GM18511 (cell line): ENCODE measurements around the gene STAT1.

ENCODE experiments used
- ATAC-seq: cut with Tn5 transposase; IDR thresholded peaks from one replicate; pipeline ENCODE4 v1.9.1; 2021; ENCODE audit warnings: mild to moderate bottlenecking, moderate library complexity; ENCODE audit not compliant: unreplicated experiment

Gene STAT1

GRCh38 chr2:190986221-190986953, 27.6 kb downstream of the STAT1 start:
- ATAC-seq, result no peak

- ATAC-seq, result no peak
Measured at GRCh38 chr2:190984595-190984994, 29.4 kb downstream of the STAT1 start.

DNA sequence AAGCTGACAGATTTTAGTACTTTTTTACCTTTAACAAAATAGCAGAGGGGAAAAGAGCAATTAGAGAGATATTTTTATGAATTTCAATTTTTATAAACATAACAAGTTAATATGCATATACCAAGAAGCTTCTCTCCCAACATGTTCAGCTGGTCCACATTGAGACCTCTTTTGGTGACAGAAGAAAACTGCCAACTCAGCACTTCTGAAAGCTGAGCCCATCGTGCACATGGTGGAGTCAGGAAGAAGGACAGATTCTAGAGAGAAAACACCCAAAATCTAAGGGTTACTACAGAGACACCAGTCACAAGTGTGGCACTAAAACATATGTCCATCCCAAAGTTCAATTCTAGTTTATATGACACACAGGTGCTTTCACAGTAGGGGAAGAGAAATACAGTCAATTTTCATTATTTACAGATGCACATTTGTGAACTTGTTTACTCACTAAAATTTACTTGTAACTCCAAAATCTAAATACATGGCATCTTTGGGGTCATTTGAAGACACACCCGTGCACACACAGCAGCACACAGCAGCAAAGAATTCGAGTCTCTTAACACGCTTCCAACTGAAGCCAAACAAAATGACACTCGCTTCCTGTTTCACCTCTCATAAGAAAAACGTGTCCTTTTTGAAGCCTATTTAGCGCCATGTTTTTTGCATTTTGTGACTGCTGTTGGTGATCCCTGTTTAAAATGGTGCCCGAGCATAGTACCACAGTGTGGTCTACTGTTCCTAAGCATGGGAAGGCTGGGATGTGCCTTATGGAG, 31.5 kb downstream of the STAT1 start:
- no peak for ATAC-seq

DNA sequence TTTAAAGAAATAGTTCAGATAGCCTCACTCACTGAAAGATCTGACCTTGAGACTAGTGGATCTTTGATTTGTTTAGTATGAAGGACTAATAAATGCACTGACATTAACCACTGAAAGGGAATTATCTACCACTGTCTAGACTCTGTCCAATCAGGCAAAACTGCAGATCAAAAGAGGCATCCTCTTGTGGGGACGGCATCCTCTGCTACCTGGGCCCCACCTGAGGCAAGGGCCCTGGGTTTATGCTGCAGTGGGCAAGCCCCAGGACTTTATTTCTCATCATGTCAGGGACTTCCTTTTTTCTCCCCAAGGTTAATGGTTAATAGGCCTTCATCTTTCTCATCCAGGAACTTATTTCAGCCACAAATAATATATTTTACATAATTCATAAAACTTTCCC, 32.2 kb downstream of the STAT1 start:
- ATAC-seq, result no peak

- no peak for ATAC-seq
Measured at GRCh38 chr2:190981333-190981732, 32.6 kb downstream of the STAT1 start.

- no peak for ATAC-seq
Measured at GRCh38 chr2:190980630-190981209, 33.3 kb downstream of the STAT1 start.

GRCh38 chr2:190979906-190980629, 33.9 kb downstream of the STAT1 start:
- ATAC-seq, result no peak

DNA sequence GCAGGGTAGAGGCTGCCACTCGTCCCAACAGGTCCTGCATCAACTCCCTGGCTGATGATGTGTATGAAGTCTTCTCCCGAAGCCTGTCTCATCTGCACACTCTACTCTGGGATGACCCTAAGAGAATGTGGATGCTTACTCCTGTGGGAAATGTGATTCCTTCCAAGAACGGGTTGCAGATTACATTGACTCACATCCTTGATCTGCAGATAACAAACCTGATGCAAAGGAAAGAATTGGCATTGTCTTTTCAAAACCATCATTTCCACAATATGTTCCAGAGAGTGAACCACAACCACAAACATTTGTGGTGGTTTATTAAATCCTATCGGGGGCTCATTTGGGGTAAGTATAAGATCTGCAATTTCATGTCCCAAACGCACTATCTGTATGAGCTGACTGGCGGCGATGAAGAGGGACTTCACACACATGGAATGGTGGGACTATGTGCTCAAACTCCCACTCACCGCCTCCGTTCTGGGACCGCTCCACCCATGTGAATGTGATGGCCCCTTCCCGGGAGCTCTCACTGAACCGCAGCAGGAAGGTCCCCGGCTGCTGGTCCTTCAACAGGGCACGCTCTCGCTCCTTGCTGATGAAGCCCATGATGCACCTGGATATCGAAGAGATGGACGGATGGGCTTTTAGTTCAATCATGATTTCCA, 35.5 kb downstream of the STAT1 start:
- ATAC-seq, result no peak

DNA sequence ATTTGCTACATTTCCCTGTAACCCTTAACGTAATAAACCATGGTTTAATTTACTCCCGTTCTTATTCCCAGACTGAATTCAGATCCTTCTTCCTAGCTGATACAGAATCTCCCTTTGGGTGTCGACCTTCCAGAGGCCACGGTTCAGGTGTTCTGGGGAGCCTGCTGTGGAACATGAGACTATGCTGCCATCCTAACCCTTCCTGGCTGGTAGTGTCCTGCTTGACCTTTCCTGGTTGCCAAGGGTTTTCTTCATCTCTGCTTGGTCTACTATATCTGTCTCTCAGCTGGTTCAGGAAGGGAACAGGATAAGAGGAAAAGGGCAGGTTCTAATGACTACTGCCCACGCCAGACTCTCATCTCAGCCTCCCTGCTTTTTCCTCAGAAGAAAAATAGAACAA, 36.5 kb downstream of the STAT1 start:
- ATAC-seq, result no peak

GRCh38 chr2:190976521-190976920, 37.5 kb downstream of the STAT1 start:
- no peak for ATAC-seq

- ATAC-seq, result no peak
Measured at GRCh38 chr2:190974629-190975361, 39.2 kb downstream of the STAT1 start.

DNA sequence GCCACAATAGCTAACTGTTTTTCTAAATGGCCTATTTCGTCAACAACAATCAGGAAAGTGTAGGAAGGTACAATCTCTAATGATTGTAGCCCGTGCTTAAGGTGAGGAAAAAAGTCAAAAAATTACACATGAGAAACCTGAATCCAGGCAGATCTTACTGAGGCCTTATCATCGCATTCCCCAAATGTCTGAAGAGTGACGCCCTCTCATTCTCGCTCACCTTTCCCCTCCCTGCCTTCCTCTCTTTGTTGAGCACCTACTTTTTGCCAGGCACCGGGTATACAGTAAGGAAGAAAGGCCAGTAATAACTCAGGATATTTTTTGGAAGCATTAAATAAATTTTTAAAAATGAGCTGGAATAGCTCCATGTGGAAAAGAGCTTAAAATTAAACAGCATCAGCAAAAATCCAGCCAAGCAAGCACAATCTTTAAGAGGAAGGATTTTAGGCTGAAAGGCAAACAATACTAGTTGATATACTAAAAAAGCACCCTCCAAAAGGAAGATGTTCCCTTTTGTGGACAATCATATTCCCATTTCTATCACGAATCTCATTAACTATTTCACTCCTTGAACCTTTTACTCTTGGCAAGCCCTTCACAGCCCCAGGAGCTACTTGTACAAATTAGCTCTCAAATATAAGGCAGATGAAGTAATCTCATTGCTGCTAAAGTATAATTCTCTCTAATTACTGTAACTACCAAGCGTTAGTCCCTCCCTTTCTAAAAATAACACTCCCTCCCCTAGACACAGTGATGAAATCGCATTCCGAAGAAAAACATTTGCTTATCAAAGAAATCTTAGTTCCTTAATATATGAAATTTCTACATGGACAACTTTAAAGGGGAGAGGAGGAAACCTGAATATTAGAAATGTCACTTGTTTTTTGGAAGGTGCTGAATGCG, 40.0 kb downstream of the STAT1 start:
- no peak for ATAC-seq

GRCh38 chr2:190973262-190973661, 40.7 kb downstream of the STAT1 start:
- no peak for ATAC-seq

DNA sequence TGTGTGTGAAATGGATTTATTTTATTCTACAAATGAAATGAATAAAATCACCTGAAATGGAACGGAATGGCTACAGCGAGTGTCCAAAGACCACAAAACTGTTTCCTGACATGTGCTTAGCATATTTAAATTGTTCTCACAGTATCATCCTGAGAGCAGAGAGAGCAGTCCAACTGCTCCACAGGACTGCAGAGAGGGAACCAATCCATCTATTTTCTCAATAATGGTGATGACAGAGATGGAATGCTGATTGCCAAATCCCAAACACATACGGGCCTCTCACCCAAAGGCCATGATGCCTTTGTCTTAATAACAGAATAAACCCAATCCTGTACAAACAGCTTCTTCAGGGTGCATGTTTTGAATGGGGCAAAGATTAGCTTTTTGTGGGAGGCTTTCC, 41.1 kb downstream of the STAT1 start:
- no peak for ATAC-seq

DNA sequence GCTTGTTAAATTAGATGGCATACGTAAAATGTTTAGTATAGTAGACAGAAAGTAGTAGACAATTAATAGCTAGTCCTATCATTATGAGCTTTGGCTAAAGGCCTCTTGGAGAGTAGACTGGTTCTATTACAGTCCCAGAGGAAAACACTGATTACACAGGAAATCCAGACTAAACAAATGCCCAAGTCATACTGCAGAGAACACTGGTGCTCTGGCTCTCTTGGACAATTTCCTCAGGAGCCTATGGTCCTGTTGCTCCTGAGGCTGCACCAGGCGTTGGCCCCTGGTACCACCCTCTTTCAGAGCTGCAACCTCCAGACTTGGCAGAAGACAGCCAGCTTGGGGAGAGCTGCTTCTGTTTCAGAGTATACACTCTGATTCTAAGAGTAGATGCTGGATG, 41.8 kb downstream of the STAT1 start:
- ATAC-seq, result no peak

- ATAC-seq, result no peak
Measured at GRCh38 chr2:190970873-190971506, 43.0 kb downstream of the STAT1 start.

DNA sequence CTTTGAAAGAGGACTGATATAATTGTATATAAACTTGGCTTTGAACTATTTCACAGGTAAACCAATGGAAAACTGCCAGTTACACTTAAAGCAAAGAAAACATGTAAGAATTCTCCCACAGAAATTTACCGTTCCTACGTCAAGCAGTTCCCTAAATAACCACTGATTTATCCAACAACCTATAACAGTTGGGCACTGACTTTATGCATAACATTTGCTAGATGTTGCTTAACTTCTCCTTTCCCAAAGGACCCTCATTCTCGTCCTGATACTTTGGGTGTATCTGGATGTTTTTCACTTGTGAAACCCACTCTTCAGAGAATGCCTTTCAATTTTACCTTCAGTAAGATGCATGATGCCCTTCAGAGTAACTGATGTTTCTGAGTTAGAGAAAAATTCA, 43.8 kb downstream of the STAT1 start:
- ATAC-seq, result no peak

GRCh38 chr2:190968522-190968921, 45.4 kb downstream of the STAT1 start:
- no peak for ATAC-seq
